Germinal center (tissue), 1 donor: ENCODE data around the gene PRICKLE2.
"Not testable (repeated sequence)": the region's sequence is repeated elsewhere in the genome, so short reads cannot be mapped to it uniquely, and the experiment has no call there.

Experiments
- DNase-seq: peaks from one replicate; pipeline ENCODE4 v3.0.0; 2012; ENCODE audit warnings: mixed read lengths, low spot score

PRICKLE2 gene

DNA sequence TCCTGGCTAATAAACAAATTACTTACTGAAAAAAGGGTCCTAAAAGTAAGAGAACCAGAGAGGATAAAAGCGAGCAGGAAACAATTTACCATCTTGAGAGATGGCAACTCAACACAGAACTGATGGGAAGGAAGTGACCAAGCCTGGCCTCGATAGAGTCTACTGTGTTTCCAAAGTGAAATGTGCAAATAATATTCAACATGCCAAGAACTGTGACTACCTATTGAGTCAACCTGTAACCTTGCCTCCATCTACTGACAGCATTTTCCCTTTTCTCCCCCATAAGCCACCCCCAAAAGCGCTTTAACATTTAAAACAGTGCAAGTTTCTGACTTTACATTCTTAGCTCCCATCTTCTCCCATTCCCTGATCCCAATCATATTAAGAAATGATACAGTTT is 126.6 kb downstream of the PRICKLE2 start:
- no peak for DNase-seq

- DNase-seq = no peak
Measured at GRCh38 chr3:64097920-64098319, 127.3 kb downstream of the PRICKLE2 start.

DNA sequence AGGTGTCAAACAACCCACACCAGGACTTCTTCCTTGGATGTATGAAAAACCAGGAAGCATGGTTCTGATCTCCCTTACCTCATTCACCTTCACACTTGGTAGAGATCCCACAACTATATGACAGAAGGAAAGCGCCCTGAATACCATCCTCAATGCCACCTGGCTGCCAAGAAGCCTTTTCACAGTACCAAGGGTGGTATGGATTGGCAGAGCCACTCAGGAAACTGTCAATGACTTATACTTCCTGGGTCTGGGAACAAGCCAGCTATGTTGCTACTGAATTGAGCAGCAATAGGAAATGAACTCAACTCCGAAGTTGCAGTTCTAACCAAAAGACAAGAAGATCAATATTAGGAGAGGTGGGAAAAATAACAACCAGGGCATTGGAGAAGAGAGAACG is 129.5 kb downstream of the PRICKLE2 start:
- no peak for DNase-seq

DNA sequence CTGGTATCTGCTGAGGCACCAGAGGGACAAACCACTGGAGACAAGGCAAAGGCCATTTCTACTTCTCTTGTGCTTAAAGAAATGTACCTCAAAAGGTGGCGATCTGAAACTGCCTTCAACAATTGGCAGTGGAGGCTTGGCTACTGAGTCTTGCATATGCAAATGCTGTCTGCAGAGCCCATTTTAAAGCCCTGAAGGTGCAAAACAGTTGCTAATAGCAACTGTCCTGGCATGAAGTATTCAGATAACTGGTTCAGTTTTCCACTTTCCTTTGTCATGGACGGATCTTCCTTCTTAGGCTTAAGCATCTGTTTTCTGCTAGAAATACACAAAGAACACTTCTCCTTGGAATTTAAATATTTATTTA is 130.6 kb downstream of the PRICKLE2 start:
- no peak for DNase-seq

- no peak for DNase-seq
Measured at GRCh38 chr3:64093825-64094712, 131.2 kb downstream of the PRICKLE2 start.

DNA sequence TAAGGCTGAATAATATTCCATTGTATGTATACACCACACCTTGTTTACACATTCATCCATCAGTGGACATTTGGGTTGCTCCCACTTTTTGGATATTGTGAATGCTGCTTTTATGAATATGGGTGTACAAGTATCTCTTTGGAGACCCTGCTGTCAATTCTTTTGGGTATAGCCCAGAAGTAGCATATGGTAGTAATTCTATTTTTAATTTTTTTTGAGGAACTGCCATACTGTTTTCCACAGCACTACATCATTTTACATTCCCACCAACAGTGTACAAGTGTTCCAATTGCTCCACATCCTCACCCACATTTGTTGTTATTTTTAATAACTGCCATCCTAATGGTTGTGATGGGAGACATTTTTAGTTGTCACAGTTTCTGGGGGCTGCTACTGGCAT is 132.1 kb downstream of the PRICKLE2 start:
- no peak for DNase-seq

GRCh38 chr3:64091501-64091900 is 133.8 kb downstream of the PRICKLE2 start:
- no peak for DNase-seq

GRCh38 chr3:64089386-64089785 is 135.9 kb downstream of the PRICKLE2 start:
- DNase-seq = not testable (repeated sequence)

GRCh38 chr3:64088408-64089205 is 136.7 kb downstream of the PRICKLE2 start:
- DNase-seq = no peak

- no peak for DNase-seq
Measured at GRCh38 chr3:64086479-64087252, 138.6 kb downstream of the PRICKLE2 start.

GRCh38 chr3:64084640-64085039 is 140.6 kb downstream of the PRICKLE2 start:
- no peak for DNase-seq

DNA sequence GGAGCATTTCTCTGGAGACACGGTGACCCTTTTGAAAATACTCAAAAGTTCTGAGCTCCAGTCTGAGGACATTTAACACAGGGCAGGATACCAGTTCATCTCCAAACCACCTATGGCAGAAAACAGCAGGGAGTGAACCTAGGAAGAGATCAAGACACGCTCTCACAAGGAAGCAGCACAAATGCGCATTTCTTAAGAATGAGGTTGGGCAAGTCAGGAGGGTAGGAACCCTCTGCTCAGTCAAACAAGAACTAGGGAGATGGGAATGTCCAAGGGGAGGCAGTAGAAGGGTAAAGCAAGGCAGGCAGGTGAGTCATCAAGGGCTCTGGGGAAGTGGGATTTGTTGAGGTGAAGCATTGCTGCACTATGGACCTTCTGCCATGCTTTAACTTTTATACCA is 141.7 kb downstream of the PRICKLE2 start:
- no peak for DNase-seq

DNA sequence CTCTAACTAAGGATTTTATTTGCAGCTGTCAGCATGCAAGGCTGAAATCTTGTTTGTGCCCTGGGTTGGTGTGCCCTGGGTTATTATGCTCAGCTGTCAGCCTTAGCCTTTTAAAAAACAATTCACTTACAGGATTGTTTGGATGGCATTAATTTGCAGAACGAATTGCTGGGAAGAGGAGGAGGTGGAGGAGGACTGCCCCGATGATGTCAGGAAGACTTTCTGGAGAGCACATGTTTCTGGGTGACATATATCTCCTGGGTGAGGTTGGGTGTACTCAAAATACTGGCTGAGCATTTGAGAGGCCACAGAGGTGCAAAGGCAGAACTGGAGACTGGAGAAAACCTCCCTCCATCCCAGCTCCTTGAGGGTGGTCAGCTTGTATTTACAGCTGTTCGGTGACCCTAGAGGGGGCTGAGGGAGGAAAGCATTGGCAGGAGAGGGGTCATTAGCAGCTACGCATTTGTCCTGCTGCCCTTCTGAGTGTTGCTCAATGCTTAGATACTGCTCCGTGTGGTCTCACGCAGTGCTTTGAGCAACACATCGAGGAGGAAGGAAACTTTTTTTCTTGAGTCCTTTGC is 142.2 kb downstream of the PRICKLE2 start:
- DNase-seq = no peak

- no peak for DNase-seq
Measured at GRCh38 chr3:64082411-64082810, 142.9 kb downstream of the PRICKLE2 start.

GRCh38 chr3:64081235-64081630 is 144.0 kb downstream of the PRICKLE2 start:
- DNase-seq = no peak

DNA sequence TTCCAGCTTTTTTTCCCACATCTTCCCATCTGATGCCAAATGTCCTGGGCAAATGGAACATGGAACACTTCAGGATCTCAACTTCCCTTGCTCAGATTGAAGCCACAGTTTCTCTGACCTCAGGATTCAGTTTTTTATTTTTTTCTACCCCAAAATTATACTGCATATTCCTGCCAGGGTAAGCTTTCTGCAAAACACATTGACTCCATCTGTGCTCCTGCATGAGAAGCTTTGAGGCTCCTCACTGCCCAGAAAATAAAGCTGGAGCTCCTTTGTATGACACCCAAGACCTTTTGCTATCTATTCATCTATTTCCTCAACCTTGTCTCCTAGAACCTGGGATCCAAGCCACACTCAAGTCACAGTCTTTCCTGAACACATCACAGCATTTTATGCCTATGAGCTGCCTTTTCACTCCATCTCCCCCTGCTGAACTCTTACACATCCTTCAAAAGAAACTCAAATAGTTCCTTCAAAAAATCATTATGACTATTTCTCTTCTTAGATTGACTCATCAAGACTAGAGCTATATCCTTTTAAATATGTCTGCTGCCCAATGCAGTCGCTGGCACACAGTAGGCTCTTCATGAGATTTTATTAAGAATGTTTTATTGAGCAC is 144.5 kb downstream of the PRICKLE2 start:
- DNase-seq = no peak

- DNase-seq = no peak
Measured at GRCh38 chr3:64079369-64080150, 145.7 kb downstream of the PRICKLE2 start.

- DNase-seq = no peak
Measured at GRCh38 chr3:64078966-64079365, 146.3 kb downstream of the PRICKLE2 start.

- DNase-seq = no peak
Measured at GRCh38 chr3:64074895-64075679, 150.2 kb downstream of the PRICKLE2 start.

- no peak for DNase-seq
Measured at GRCh38 chr3:64074060-64074459, 151.2 kb downstream of the PRICKLE2 start.
